ENCODE measurements around the gene NIPAL1. TPM values are rescaled to one million over a fixed set of nuclear protein-coding genes. Genes with fewer than 3 reads are reported as not detected.

The NIPAL1 gene
- total and polyA plus RNA-seq, 3 experiments from 2014 or later = 0.55 to 1.1 (median 0.61) TPM

DNA sequence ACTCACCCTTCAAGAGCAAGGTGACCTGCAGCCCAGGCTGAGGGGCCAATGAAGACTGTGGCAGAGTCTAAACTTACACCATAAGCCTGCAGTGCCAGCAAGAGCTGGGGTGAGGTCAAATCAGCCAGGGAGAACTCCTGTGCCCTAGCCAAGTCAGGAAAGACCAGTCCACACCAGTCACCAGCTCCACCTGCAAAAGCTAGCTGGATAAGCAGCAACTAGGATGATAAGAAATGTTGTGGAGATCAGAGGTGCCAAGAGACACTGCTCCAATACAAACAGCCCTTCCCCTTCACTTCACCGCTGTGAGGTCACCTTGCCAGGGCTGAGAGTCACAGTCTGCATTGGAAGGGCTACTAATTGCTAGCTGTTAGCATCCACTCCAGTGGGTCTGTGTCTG lies 31.3 kb downstream of the NIPAL1 start:
- CTCF ChIA-PET = interaction anchor here (1.4 to 3.9 kb wide), 3 partner anchors 10 to 13 kb away, joined by 3 to 22 read pairs (median 4); no protein-coding TSS in a partner anchor
- Histone ChIP-seq H3K4me1 (ENCODE audit: insufficient read depth, low read length) (peaks cover 46% of the 10 kb centered on the region), H3K36me3 (ENCODE audit: insufficient read depth, low read length) (no peaks in the 10 kb centered on the region), H3K27me3 (ENCODE audit: insufficient read depth, low read length, poor library complexity, severe bottlenecking) (peaks cover under 1% of the 10 kb centered on the region), H3K4me3 (ENCODE audit: low read length) (peak overlapping the region; percentile 9), H3K27ac (ENCODE audit: low read depth, low read length) (no peak overlapping the region), H3K9me3 (ENCODE audit: low read length) (no peaks in the 10 kb centered on the region)
- Mint-ChIP-seq H3K4me1 (peaks cover 45 to 55% (median 55%) of the 10 kb centered on the region in 3 donors), H3K9me3 (peaks cover 0 to 3% (median 0%) of the 10 kb centered on the region in 5 donors), H3K27me3 (peaks cover 15% of the 10 kb centered on the region in 2 donors), H3K36me3 (no peaks in the 10 kb centered on the region), H3K27ac (no peak overlapping the region), H3K4me3 (peak overlapping the region in 3 of 7 donors; percentile 69 to 87 (median 74))
- POLR2A ChIA-PET = interaction anchor here (1.2 kb wide), 1 partner anchor 91 kb away, joined by 4 read pairs; no protein-coding TSS in a partner anchor
- no peak for DNase-seq

DNA sequence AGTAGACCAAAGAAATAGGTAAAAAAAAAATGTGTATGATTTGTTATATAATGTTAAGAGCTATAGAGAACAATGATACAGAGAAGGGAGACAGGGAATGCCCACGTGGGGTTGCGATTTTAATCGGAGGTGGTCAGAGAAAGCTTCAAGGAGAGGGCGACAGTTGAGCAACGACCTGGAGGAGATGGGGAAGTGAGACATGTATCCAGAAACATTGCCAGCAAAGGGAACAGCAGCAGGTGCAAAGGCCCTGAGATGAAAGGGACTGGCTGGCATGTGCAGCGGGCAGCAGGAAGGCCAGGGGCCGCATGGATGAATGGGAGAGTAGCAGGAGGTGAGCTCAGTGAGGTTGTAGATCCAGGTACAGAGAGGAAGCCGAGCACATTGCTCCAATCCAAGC lies 32.9 kb downstream of the NIPAL1 start:
- Mint-ChIP-seq H3K27me3 (peaks cover 11 to 12% of the 10 kb centered on the region in 2 donors), H3K4me3 (no peak overlapping the region), H3K9me3 (peaks cover 0 to 3% (median 0%) of the 10 kb centered on the region in 5 donors), H3K27ac (no peak overlapping the region), H3K36me3 (no peaks in the 10 kb centered on the region), H3K4me1 (peaks cover 37 to 39% (median 39%) of the 10 kb centered on the region in 3 donors)
- Histone ChIP-seq H3K36me3 (ENCODE audit: insufficient read depth, low read length) (no peaks in the 10 kb centered on the region), H3K4me3 (ENCODE audit: low read length) (no peak overlapping the region), H3K4me1 (ENCODE audit: insufficient read depth, low read length) (peaks cover 35% of the 10 kb centered on the region), H3K27ac (ENCODE audit: low read depth, low read length) (no peak overlapping the region), H3K9me3 (ENCODE audit: low read length) (no peaks in the 10 kb centered on the region), H3K27me3 (ENCODE audit: insufficient read depth, low read length, poor library complexity, severe bottlenecking) (no peaks in the 10 kb centered on the region)
- CTCF ChIA-PET = interaction anchor here (3.9 kb wide), 1 partner anchor 15 kb away, joined by 22 read pairs; no protein-coding TSS in a partner anchor
- no peak for DNase-seq
- POLR2A ChIA-PET = no interaction called here

DNA sequence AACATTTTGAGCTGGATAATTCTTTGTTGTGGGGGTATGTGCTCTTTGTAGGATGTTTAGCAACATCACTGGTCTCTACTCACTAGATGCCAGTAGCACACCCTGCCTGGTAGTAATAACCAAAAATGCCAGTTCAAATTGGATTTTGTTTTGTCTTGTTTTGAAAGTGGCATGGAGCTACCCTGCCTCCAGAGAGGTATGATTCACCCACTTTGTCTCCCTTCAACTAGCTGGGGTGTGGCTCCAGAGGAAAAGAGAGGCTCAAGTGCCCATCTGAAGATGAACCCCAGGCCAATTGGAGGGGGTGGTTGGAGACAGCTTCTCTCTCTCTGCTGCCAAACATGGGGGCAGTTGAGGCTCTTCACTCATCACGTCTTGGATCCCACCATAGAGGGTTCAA lies 34.5 kb downstream of the NIPAL1 start:
- no peaks in the 10 kb centered on the region for H3K36me3 Mint-ChIP-seq
- no peak overlapping the region for H3K27ac ChIP-seq (ENCODE audit: low read depth, low read length)
- no peaks in the 10 kb centered on the region for H3K36me3 ChIP-seq (ENCODE audit: insufficient read depth, low read length)
- peaks cover 22% of the 10 kb centered on the region for H3K4me1 ChIP-seq (ENCODE audit: insufficient read depth, low read length)
- peaks cover 6 to 8% of the 10 kb centered on the region in 2 donors for H3K27me3 Mint-ChIP-seq
- peaks cover 0 to 3% (median 0%) of the 10 kb centered on the region in 5 donors for H3K9me3 Mint-ChIP-seq
- no peaks in the 10 kb centered on the region for H3K27me3 ChIP-seq (ENCODE audit: insufficient read depth, low read length, poor library complexity, severe bottlenecking)
- CTCF ChIA-PET = no interaction called here
- no peak for DNase-seq
- POLR2A ChIA-PET = no interaction called here
- no peak overlapping the region for H3K4me3 ChIP-seq (ENCODE audit: low read length)
- no peak overlapping the region for H3K27ac Mint-ChIP-seq
- H3K4me3 Mint-ChIP-seq = no peak overlapping the region
- peaks cover 23% of the 10 kb centered on the region in 3 donors for H3K4me1 Mint-ChIP-seq
- no peaks in the 10 kb centered on the region for H3K9me3 ChIP-seq (ENCODE audit: low read length)

DNA sequence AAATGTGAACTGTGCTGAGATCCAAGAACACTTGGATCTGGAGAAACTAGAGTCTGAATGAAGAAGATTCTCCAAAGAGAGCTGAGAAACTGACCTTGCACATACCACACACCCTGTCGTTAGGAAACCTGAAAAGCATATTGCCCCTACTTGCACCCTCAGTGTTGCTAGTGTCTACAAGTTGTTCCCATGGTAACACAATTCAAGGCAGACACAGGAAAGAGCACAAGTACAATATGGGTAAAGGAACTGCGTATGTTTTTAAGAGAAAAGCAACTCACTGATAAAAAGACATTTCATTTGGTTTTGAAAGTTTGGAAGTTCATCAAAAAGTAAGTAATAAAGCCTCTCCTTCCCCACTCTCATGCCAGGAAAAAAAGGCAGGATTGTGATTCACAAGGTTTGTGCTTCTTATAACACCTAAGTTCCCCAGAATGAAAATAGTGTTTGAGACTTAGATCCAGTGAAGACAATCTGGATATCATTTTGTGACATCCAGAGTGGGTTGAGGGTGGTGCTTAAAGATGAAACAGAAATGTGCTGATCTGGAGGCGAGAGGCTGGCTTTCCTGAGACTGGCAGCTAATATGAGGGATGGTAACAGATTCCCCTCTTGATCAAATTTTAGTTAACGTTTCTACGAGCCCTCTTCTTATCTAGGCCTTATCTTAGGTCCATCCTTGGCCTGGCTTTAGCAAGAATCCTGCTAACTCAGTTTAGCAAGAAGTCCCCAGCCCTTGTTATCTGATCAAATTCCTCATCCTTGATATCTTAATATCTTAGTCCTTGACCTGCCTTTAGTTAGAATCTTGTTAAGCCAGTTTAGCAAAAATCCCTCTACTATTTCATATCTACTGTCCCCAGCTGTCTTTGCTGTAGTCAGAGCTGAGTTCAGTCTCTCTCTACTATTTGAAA lies 42.3 kb downstream of the NIPAL1 start:
- POLR2A ChIA-PET = no interaction called here
- H3K27ac ChIP-seq (ENCODE audit: low read depth, low read length) = no peak overlapping the region

DNA sequence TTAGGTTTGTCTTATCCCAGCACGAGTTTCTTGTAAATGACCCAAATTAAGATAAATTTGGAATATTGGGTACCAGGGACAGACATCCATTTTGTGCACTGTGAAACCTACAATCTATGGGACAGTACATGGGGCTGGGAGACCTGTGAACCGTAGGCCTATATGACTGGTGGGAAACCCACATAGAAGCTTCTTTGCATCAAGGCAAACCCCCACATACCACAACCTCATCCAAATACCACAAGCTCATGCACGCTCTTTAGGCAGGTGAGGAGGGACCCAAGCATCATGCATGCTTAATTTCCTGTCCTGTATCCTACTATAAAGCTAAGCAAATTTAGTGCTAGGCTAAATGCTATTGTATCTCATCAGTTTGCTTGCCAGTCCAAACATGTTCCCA lies 47.8 kb downstream of the NIPAL1 start:
- Mint-ChIP-seq H3K9me3 (peaks cover 0 to 16% (median 11%) of the 10 kb centered on the region in 5 donors), H3K27ac (no peak overlapping the region), H3K4me1 (peaks cover 13 to 21% (median 20%) of the 10 kb centered on the region in 3 donors), H3K27me3 (peaks cover 0 to 9% of the 10 kb centered on the region in 2 donors), H3K4me3 (no peak overlapping the region), H3K36me3 (peaks cover 12 to 33% (median 27%) of the 10 kb centered on the region in 3 donors)
- peak in 1 of 5 donors; percentile 12 for DNase-seq
- H3K36me3 ChIP-seq (ENCODE audit: insufficient read depth, low read length) = peaks cover 6% of the 10 kb centered on the region
- no peaks in the 10 kb centered on the region for H3K4me1 ChIP-seq (ENCODE audit: insufficient read depth, low read length)
- no peak overlapping the region for H3K27ac ChIP-seq (ENCODE audit: low read depth, low read length)
- no peak overlapping the region for H3K4me3 ChIP-seq (ENCODE audit: low read length)
- H3K27me3 ChIP-seq (ENCODE audit: insufficient read depth, low read length, poor library complexity, severe bottlenecking) = no peaks in the 10 kb centered on the region
- no peaks in the 10 kb centered on the region for H3K9me3 ChIP-seq (ENCODE audit: low read length)
- ChIA-PET POLR2A (no interaction called here), CTCF (interaction anchor here (0.6 to 1.1 kb wide), 2 partner anchors 22 to 30 kb away, joined by 3 read pairs; no protein-coding TSS in a partner anchor)

More for the DNA sequence above, 42.3 kb downstream of the NIPAL1 start:
- peak in 1 of 5 donors; percentile 28 for DNase-seq
- CTCF ChIA-PET = no interaction called here
- Histone ChIP-seq H3K4me1 (ENCODE audit: insufficient read depth, low read length) (no peaks in the 10 kb centered on the region), H3K4me3 (ENCODE audit: low read length) (no peak overlapping the region), H3K27me3 (ENCODE audit: insufficient read depth, low read length, poor library complexity, severe bottlenecking) (no peaks in the 10 kb centered on the region), H3K36me3 (ENCODE audit: insufficient read depth, low read length) (no peaks in the 10 kb centered on the region), H3K9me3 (ENCODE audit: low read length) (no peaks in the 10 kb centered on the region)
- H3K36me3 Mint-ChIP-seq = peaks cover 0 to 27% (median 0%) of the 10 kb centered on the region in 3 donors
- H3K27ac Mint-ChIP-seq = peak overlapping the region in 5 of 8 donors; percentile 28 to 74 (median 43)
- peaks cover 0 to 17% (median 11%) of the 10 kb centered on the region in 5 donors for H3K9me3 Mint-ChIP-seq
- no peak overlapping the region for H3K4me3 Mint-ChIP-seq
- peaks cover 3 to 7% of the 10 kb centered on the region in 2 donors for H3K27me3 Mint-ChIP-seq
- peaks cover 14 to 16% (median 16%) of the 10 kb centered on the region in 3 donors for H3K4me1 Mint-ChIP-seq

DNA sequence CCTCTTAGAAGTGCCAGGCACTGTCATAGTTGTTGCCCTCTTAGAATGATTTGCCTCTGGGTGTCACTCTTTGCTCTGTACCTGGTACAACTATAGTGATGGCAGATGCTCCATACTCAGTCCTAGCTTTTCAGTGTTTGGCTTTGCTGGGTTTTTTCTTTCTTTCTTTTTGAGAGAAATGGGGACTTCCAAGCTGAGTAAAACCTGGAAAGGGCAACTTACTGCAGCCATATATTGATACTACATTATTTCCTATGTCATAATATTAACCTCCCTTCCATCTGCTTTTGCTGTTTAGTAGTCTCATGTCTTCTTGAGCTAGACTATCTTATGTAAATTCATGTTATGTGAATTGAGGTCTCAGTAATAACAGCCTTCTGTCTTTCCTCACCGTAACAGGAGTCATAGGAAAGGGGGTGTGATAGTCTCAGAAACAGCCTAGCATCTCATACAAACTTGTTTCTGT lies 49.0 kb downstream of the NIPAL1 start:
- peak overlapping the region in 1 of 8 donors; percentile 17 for H3K27ac Mint-ChIP-seq
- H3K36me3 ChIP-seq (ENCODE audit: insufficient read depth, low read length) = peaks cover 11% of the 10 kb centered on the region
- DNase-seq = no peak
- POLR2A ChIA-PET = no interaction called here
- H3K4me3 ChIP-seq (ENCODE audit: low read length) = no peak overlapping the region
- no peaks in the 10 kb centered on the region for H3K4me1 ChIP-seq (ENCODE audit: insufficient read depth, low read length)
- H3K4me3 Mint-ChIP-seq = peak overlapping the region in 1 of 7 donors; percentile 38
- peaks cover 0 to 11% (median 10%) of the 10 kb centered on the region in 5 donors for H3K9me3 Mint-ChIP-seq
- peaks cover 10 to 17% (median 15%) of the 10 kb centered on the region in 3 donors for H3K4me1 Mint-ChIP-seq
- CTCF ChIA-PET = no interaction called here
- peaks cover 0 to 9% of the 10 kb centered on the region in 2 donors for H3K27me3 Mint-ChIP-seq
- peaks cover 12 to 42% (median 22%) of the 10 kb centered on the region in 3 donors for H3K36me3 Mint-ChIP-seq
- no peak overlapping the region for H3K27ac ChIP-seq (ENCODE audit: low read depth, low read length)
- H3K9me3 ChIP-seq (ENCODE audit: low read length) = no peaks in the 10 kb centered on the region
- no peaks in the 10 kb centered on the region for H3K27me3 ChIP-seq (ENCODE audit: insufficient read depth, low read length, poor library complexity, severe bottlenecking)

DNA sequence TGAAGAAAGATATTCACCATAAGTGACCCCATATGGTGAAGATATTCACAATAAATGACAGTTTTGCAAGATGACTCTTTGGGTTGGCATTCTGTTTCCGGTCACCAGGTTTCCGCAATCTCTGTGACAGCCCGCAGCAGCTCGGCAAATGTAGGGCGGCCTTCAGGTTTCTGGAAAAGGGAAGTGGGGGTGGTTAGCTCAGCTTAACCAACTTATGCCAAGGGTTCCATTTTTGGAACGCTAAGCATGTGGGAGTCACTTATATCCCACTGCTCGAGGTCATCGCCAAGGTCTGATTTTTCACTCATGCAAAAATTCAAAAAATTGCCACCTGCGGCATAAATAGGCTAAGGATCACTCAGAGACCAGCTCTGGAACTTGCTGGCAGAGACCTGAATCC lies 51.0 kb downstream of the NIPAL1 start:
- Mint-ChIP-seq H3K4me3 (no peak overlapping the region), H3K36me3 (peaks cover 7 to 56% (median 13%) of the 10 kb centered on the region in 3 donors), H3K27me3 (peaks cover 0 to 1% of the 10 kb centered on the region in 2 donors), H3K4me1 (peaks cover 10 to 17% (median 15%) of the 10 kb centered on the region in 3 donors), H3K27ac (no peak overlapping the region), H3K9me3 (no peaks in the 10 kb centered on the region)
- CTCF ChIA-PET = interaction anchor here (1.5 kb wide), 1 partner anchor 32 kb away, joined by 3 read pairs; no protein-coding TSS in a partner anchor
- Histone ChIP-seq H3K27ac (ENCODE audit: low read depth, low read length) (no peak overlapping the region), H3K27me3 (ENCODE audit: insufficient read depth, low read length, poor library complexity, severe bottlenecking) (no peaks in the 10 kb centered on the region), H3K9me3 (ENCODE audit: low read length) (no peaks in the 10 kb centered on the region), H3K4me1 (ENCODE audit: insufficient read depth, low read length) (no peaks in the 10 kb centered on the region), H3K36me3 (ENCODE audit: insufficient read depth, low read length) (peaks cover 11% of the 10 kb centered on the region), H3K4me3 (ENCODE audit: low read length) (no peak overlapping the region)
- no peak for DNase-seq
- POLR2A ChIA-PET = no interaction called here
